Epithelial cell of esophagus (primary cell): ENCODE data around the gene LRRC7.

Source experiments
- DNase-seq: peaks from one replicate; pipeline ENCODE4 v3.0.0; 2010; ENCODE audit warnings: low read depth
- H3K4me3 ChIP-seq: 2 replicates; pipeline ENCODE4 v1.5.1; 2011; ENCODE audit warnings: mild to moderate bottlenecking, low read length, control low read depth
- TF ChIP-seq, protein P1 (sequence below): IDR thresholded peaks from 2 replicates; pipeline ENCODE4 v1.5.1; 2011; ENCODE audit warnings: low read depth, mild to moderate bottlenecking, low read length, control low read depth, inconsistent platforms; ENCODE audit not compliant: insufficient read depth; ENCODE audit errors: missing control alignments

LRRC7 gene

DNA sequence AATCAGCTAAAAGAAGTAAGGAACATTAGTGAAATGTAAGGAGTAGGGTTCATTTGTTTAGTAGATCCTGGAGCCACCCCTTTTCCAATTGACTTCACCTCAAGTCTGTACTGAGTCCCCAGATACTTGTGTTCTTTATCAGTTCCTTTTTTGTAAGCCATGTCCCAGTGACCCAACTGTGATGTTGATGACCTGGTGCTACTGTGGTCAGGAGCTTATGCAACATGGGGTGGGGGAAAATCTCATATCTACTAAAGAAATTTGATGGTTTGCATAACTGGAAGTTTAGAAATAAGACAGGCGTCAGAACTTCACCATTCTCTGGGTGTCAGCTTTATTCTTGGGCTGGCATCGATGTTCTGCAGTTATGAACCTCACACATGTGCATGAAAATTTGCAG, 120.5 kb downstream of the LRRC7 start:
- no peak overlapping the region for H3K4me3 ChIP-seq
- TF ChIP-seq, protein P1, sequence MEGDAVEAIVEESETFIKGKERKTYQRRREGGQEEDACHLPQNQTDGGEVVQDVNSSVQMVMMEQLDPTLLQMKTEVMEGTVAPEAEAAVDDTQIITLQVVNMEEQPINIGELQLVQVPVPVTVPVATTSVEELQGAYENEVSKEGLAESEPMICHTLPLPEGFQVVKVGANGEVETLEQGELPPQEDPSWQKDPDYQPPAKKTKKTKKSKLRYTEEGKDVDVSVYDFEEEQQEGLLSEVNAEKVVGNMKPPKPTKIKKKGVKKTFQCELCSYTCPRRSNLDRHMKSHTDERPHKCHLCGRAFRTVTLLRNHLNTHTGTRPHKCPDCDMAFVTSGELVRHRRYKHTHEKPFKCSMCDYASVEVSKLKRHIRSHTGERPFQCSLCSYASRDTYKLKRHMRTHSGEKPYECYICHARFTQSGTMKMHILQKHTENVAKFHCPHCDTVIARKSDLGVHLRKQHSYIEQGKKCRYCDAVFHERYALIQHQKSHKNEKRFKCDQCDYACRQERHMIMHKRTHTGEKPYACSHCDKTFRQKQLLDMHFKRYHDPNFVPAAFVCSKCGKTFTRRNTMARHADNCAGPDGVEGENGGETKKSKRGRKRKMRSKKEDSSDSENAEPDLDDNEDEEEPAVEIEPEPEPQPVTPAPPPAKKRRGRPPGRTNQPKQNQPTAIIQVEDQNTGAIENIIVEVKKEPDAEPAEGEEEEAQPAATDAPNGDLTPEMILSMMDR: no peak
- no peak for DNase-seq

DNA sequence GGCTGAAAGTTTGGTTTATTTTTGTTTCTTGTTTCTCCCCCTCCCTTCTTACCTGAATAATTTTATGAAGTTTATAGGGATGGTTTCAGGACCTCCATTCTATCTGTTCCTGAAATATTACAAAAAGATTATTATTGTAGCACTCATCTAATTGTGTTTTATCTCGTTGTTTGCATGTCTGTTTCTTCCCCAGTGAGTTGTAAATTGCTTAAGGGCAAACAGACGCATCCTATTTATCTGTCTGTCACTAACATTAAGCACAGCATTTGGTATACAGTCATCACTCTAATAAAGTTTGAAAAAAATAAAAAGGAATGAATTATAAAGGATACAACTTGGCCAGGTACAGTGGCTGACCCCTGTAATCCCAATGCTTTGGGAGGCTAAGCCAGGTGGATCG, 123.5 kb downstream of the LRRC7 start:
- TF ChIP-seq, protein P1: no peak
- no peak overlapping the region for H3K4me3 ChIP-seq
- no peak for DNase-seq

DNA sequence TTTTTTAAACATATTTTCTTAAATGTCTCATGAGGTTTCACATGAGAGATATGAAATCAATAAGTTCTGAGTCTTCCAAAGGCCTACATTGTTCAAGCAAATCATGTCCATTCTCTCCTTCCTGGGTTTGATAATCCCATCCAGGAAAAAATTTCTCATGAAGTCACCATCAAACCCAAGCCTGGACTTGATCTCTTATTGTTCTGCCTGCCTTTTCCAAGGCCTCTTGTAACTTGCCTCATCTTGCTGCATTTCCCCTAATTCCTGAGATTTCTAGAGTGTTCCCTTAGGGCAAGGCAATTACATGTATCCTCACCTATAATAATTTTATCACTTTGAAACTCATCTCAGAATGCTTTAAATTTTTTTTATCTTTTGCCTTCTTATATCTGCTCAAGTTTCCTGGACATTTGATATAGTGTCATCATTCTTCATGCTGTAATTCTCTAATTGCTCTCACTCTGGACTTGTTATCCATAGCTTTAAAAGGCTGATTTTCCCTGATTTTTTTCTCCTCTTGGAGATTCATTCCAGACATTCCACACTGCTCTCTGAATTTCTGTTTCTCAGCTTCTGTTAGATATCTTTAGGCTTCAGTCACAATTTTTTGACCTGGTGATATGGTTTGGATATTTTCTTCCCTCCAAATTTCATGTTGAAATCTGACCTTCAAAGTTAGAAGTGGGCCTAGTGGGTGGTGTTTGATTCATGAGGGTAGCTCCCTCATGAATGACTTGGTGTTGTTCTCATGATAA, 126.4 kb downstream of the LRRC7 start:
- TF ChIP-seq, protein P1: no peak
- peak; percentile 88 for DNase-seq
- no peak overlapping the region for H3K4me3 ChIP-seq

DNA sequence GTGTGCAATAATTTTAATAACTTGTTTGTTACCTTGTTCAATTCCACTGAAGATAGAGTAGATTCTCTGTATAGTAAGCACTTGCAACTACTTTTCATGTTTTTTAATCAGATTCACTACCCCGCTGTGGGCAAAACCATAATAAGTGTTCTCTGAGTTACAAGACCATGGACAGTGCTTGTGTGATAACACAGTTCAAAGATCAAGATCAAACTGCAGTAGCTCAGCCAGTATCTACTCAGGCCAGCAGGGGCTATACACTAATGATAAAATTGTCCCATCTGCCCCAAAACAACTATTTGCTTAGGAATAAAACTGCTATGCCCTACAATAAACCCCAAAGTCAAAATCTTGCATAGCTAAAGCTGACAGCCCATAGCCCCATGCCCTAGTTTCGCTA, 129.6 kb downstream of the LRRC7 start:
- H3K4me3 ChIP-seq: no peak overlapping the region
- DNase-seq: no peak
- TF ChIP-seq, protein P1: no peak

DNA sequence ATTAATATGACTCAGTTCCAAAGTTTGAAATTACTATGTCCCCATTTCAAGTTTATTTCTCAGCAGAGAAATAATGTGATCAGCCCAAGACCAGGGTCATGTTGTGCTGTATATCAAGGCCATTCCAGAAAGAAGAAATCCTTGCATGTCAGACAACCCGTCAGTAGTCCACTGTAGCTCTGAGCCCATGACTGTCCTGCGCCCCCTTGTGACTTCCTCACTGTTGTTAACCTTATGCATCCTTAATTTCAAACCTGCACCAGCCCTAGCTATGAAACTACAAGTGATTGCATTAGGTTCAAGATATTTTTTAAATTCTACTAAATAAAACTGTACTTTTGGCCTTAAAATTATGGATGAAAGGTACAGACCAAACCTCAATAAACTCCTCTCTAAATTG, 133.0 kb downstream of the LRRC7 start:
- TF ChIP-seq, protein P1: peak; percentile 24
- peak; percentile 46 for DNase-seq
- no peak overlapping the region for H3K4me3 ChIP-seq

DNA sequence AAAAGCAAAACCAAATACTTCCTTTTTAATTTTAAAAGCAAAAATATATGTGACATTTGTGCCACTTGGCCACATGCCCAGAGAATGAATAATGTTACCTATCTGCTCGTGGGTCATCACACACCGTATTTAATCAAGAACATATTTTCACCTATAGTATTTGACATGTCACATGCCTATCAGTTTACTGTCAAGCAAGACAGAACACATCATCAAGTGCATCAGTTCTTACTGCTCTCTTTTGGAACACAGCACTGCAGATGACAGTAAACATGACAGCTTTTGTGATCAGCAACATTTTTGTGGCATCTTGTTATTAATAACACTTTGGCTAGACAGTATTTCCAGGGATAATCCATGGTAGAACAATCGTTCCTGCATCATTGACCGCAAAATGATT, 134.4 kb downstream of the LRRC7 start:
- no peak overlapping the region for H3K4me3 ChIP-seq
- peak; percentile 82 for DNase-seq
- TF ChIP-seq, protein P1: no peak

DNA sequence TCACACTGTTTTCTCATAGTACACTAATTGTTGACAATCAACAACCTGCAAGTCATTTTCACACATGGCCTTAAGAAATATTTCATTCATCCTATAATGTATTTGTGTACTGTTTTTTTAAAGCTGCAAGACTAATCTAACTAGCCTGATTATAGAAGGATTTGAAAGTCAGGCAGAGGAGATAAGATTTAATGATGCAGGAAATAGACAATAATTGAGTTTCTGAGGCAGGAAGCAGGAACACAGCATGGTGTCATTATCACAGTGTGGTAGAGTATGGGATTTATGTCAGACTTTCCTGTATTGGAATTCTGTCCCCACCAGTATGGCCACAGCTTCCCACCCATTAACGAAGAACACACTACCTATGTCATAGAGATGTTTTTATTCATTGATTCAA, 138.8 kb downstream of the LRRC7 start:
- TF ChIP-seq, protein P1: no peak
- H3K4me3 ChIP-seq: no peak overlapping the region
- no peak for DNase-seq
